K562 (cell line): ENCODE measurements around the gene OR10G7. TPM values are rescaled to one million over a fixed set of nuclear protein-coding genes. Genes with fewer than 3 reads are reported as not detected.

Experiments used
- ATAC-seq: fragments of 200-7000 bp; cut with Tn5 transposase; 3 replicates; pipeline ENCODE4 v1.9.1; 2020; ENCODE audit warnings: moderate library complexity
- BruUV-seq: library from RNA; stranded (reverse); fragments of 400-500 nt; replicated peaks from 2 replicates; lab custom pipeline; 2021; lab: Mats Ljungman, UMichigan
- CTCF ChIA-PET: fragments of 300-600 bp; formaldehyde crosslinking; extraction: SDS; loops from one replicate; lab custom pipeline; 2021; ENCODE audit warnings: low intra/inter-chr PET ratio; lab: Yijun Ruan, JAX
- POLR2A ChIA-PET: fragments of 300-600, 350-650 bp; sonication (Branson Sonifier 250); formaldehyde crosslinking; extraction: SDS; loops from one replicate; lab custom pipeline; 2021; ENCODE audit warnings: antibody characterized with exemption, inconsistent platforms; lab: Yijun Ruan, JAX
- DNase-seq, 4 experiments: peaks; one replicate each; pipeline versions ENCODE4 v3.0.0 to v3.0.0-alpha.2; 2011 to 2018; ENCODE audit warnings: low spot score in 3 of 4, mixed read lengths in 3 of 4; ENCODE audit errors: extremely low read depth in 1 of 4
- FAIRE-seq: peaks from 2 replicates; lab custom pipeline; 2011; peaks lifted over from hg19 to GRCh38; lab: Jason Lieb, UNC
- H2AFZ ChIP-seq: 2 replicates; pipeline ENCODE4 v1.6.0; 2011; ENCODE audit warnings: low read depth, low read length, control low read depth, inconsistent platforms
- H3K27ac ChIP-seq: fragments of 200-600 bp; 3 replicates; pipeline ENCODE4 v1.8.0; 2011; ENCODE audit warnings: low read depth, mild to moderate bottlenecking, control low read depth, inconsistent platforms, low read length, moderate library complexity, mixed read lengths; ENCODE audit errors: extremely low read depth
- H3K27me3 ChIP-seq, 2 experiments: fragments of 300-600 bp in 1 of 2; 2 replicates in 1 of 2; 3 replicates in 1 of 2; pipeline versions ENCODE4 v1.6.0 to v1.8.0; 2011; ENCODE audit warnings: inconsistent platforms in 2 of 2, low read length in 2 of 2, mild to moderate bottlenecking in 1 of 2, mixed read lengths in 1 of 2, moderate library complexity in 1 of 2; ENCODE audit not compliant: control insufficient read depth in 2 of 2, insufficient read depth in 2 of 2
- H3K36me3 ChIP-seq: fragments of 300-600 bp; 3 replicates; pipeline ENCODE4 v1.8.0; 2011; ENCODE audit warnings: mild to moderate bottlenecking, low read length, inconsistent platforms; ENCODE audit not compliant: control insufficient read depth, insufficient read depth
- H3K4me1 ChIP-seq, 2 experiments: fragments of 200-600 bp in 1 of 2; replicated peaks in 1 of 2; 2 replicates in 1 of 2; 3 replicates in 1 of 2; pipeline versions ENCODE4 v1.5.1 to v1.8.0; 2011; ENCODE audit warnings: inconsistent platforms in 2 of 2, low read length in 2 of 2, mild to moderate bottlenecking in 1 of 2, mixed read lengths in 1 of 2, moderate library complexity in 1 of 2; ENCODE audit not compliant: control insufficient read depth in 2 of 2, insufficient read depth in 2 of 2
- H3K4me2 ChIP-seq: 2 replicates; pipeline ENCODE4 v1.6.1; 2011; ENCODE audit warnings: low read length, control low read depth, inconsistent platforms, mixed read lengths; ENCODE audit not compliant: insufficient read depth
- H3K4me3 ChIP-seq: fragments of 200-600 bp; sonication (generic), shearing (Covaris generic); 2 replicates; pipeline ENCODE4 v1.5.1; 2016; ENCODE audit warnings: control low read depth, inconsistent platforms
- H3K79me2 ChIP-seq: fragments of 200-600 bp; 3 replicates; pipeline ENCODE4 v1.8.0; 2011; ENCODE audit warnings: low read length, inconsistent platforms; ENCODE audit not compliant: control insufficient read depth, insufficient read depth
- H3K9ac ChIP-seq, 2 experiments: 2 replicates each; pipeline versions ENCODE4 v1.6.0 to v1.6.1; 2011; ENCODE audit warnings: low read depth in 2 of 2, low read length in 2 of 2, control low read depth in 1 of 2, inconsistent platforms in 1 of 2, mild to moderate bottlenecking in 1 of 2, mixed read lengths in 1 of 2; ENCODE audit not compliant: insufficient read depth in 1 of 2
- H3K9me1 ChIP-seq: one replicate; pipeline ENCODE4 v1.6.0; 2011; ENCODE audit warnings: inconsistent platforms, mild to moderate bottlenecking, low read length, moderate library complexity; ENCODE audit not compliant: control insufficient read depth, insufficient read depth
- H3K9me3 ChIP-seq: replicated peaks from 2 replicates; pipeline ENCODE4 v1.5.1; 2011; ENCODE audit warnings: low read depth, low read length, inconsistent platforms; ENCODE audit not compliant: control insufficient read depth, insufficient read depth
- H4K20me1 ChIP-seq: replicated peaks from 2 replicates; pipeline ENCODE4 v1.6.1; 2011; ENCODE audit warnings: low read length, inconsistent platforms, mixed read lengths; ENCODE audit not compliant: control insufficient read depth, insufficient read depth
- ASH1L ChIP-seq: fragments of 450-650 bp; IDR thresholded peaks from 2 replicates; pipeline ENCODE4 v1.6.1; 2018; ENCODE audit warnings: borderline replicate concordance, mild to moderate bottlenecking, low read depth; ENCODE audit not compliant: partially characterized antibody
- KLF16 ChIP-seq: IDR thresholded peaks from 2 replicates; pipeline ENCODE4 v1.6.1; 2016; ENCODE audit warnings: antibody characterized with exemption
- NFXL1 ChIP-seq: fragments of 450-650 bp; formaldehyde crosslinking; IDR thresholded peaks from 2 replicates; pipeline ENCODE4 v1.4.0; 2021; ENCODE audit warnings: mild to moderate bottlenecking
- POLR2H ChIP-seq: IDR thresholded peaks from 2 replicates; pipeline ENCODE4 v1.6.1; 2016; ENCODE audit warnings: missing genetic modification characterization, low read depth, mild to moderate bottlenecking, control low read depth, missing compliant biosample characterization, moderate library complexity
- RBM22 ChIP-seq: fragments of 200-400 bp; formaldehyde crosslinking; IDR thresholded peaks from 2 replicates; pipeline ENCODE4 v1.6.1; 2018; ENCODE audit warnings: low read length, low read depth; ENCODE audit not compliant: poor library complexity, severe bottlenecking
- RBM25 ChIP-seq: fragments of 200-400 bp; formaldehyde crosslinking; IDR thresholded peaks from 2 replicates; pipeline ENCODE4 v1.6.1; 2018; ENCODE audit warnings: low read length, low read depth, moderate library complexity; ENCODE audit not compliant: severe bottlenecking
- SRSF1 ChIP-seq: fragments of 200-400 bp; formaldehyde crosslinking; IDR thresholded peaks from 2 replicates; pipeline ENCODE4 v1.6.1; 2017; ENCODE audit warnings: mild to moderate bottlenecking, low read depth, low read length, moderate library complexity
- SRSF9 ChIP-seq: fragments of 200-400 bp; formaldehyde crosslinking; IDR thresholded peaks from 2 replicates; pipeline ENCODE4 v1.6.1; 2017; ENCODE audit warnings: low read depth, low read length, borderline replicate concordance
- WGBS: fragments of 100-300 bp; shearing (Covaris generic); methylation state at CpG from one replicate; pipeline ENCODE4 v1.1.6; 2016; ENCODE audit warnings: low coverage, mixed read lengths; ENCODE audit not compliant: insufficient coverage; ENCODE audit errors: missing lambda C conversion rate; 5-methylcytosine and 5-hydroxymethylcytosine counted together
- in situ Hi-C: fragments of 300-500 bp; cut with MboI; formaldehyde crosslinking; loops from 4 replicates; pipeline ENCODE4 v1.15.0; 2018; ENCODE audit warnings: inconsistent platforms, mixed read lengths
- intact Hi-C: fragments of 100-400 bp; cut with micrococcal nuclease; formaldehyde crosslinking; loops from 2 replicates; pipeline ENCODE4 v1.14.2; 2022
- polyA plus RNA-seq, 8 experiments: library from polyadenylated mRNA; depleted of rRNA in 4 of 8; stranded (reverse) in 5 of 8; unstranded in 3 of 8; fragments of >200 nt; fragmentation: Nextera tagmentation in 2 of 8; fragmentation: Illumina TruSeq in 1 of 8; extraction: Ambion mirVana in 2 of 8; extraction: Trizol in 1 of 8; gene quantifications; 2 replicates each; pipeline versions ENCODE4 v1.2.1 to v1.2.3, GENCODE V29; 2011 to 2014; ENCODE audit warnings: inconsistent platforms in 1 of 8, missing spikeins in 1 of 8
- total RNA-seq, 7 experiments: library from RNA; depleted of rRNA in 6 of 7; stranded (reverse); fragments of >200 nt in 6 of 7; fragmentation: Illumina TruSeq in 2 of 7; extraction: Trizol in 2 of 7; gene quantifications; 2 replicates each; pipeline versions ENCODE4 v1.2.1 to v1.2.3, GENCODE V29; 2011 to 2021; ENCODE audit warnings: low replicate concordance in 1 of 7
- TF ChIP-seq, protein P1 (sequence below): fragments of 450-650 bp; IDR thresholded peaks from 2 replicates; pipeline ENCODE4 v1.6.1; 2017; ENCODE audit warnings: antibody characterized with exemption, mild to moderate bottlenecking
- TF ChIP-seq, protein P2 (sequence below), 2 experiments: fragments of 200-800 bp in 1 of 2; sonication (Bioruptor generic) in 1 of 2; sonication (generic) in 1 of 2; formaldehyde crosslinking in 1 of 2; IDR thresholded peaks in 1 of 2; conservative IDR thresholded peaks in 1 of 2; 2 replicates each; pipeline versions ENCODE4 v1.5.0 to v1.6.1; 2016 to 2020; ENCODE audit warnings: missing compliant biosample characterization in 1 of 2, missing genetic modification characterization in 1 of 2, missing genetic modification reagents in 1 of 2
- TF ChIP-seq, protein P3 (sequence below): fragments of 150-350 bp; IDR thresholded peaks from 2 replicates; pipeline ENCODE4 v1.6.1; 2014; ENCODE audit warnings: low read depth, mild to moderate bottlenecking, low read length, borderline replicate concordance
- TF ChIP-seq, protein P4 (sequence below): fragments of 250-450 bp; sonication (Bioruptor Pico); IDR thresholded peaks from 2 replicates; pipeline ENCODE4 v1.5.0; 2021

The OR10G7 gene
- total and polyA plus RNA-seq, 9 of the 15 experiments (the other 6 are each of a cell fraction or from before 2014, with no cell fraction given) = not detected

DNA sequence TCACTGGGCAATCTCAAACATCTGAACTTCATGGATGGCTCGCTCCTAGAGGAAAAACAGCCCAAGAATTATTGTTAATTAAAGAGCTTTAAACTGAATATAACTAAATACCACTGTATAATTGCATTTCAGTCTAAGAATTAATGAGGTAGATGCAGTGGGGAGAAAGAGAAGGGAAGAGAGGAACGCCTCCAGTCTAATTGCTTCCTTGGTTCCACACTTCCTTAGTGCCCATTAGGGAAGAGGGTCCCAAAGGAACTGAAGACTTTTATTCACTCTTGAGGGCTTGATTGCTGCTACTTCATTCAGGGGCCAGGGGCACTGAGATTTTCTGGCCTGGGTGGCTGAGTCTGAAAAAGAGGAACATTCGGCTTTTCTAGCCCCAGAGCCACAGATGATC, 11.8 kb upstream of the OR10G7 start:
- no peaks in the 10 kb centered on the region for H3K4me1 ChIP-seq
- H3K27me3 ChIP-seq = peaks cover 4 to 13% of the 10 kb centered on the region in 2 experiments; a peak in 3 of 5 replicates
- H4K20me1 ChIP-seq = no peaks in the 10 kb centered on the region
- H2AFZ ChIP-seq = no peak overlapping the region
- FAIRE-seq (no peak), DNase-seq (no peak), ATAC-seq (no peak)
- POLR2A ChIA-PET = interaction anchor here (0.7 kb wide), 1 partner anchor 248 kb away, joined by 3 read pairs; no protein-coding TSS in a partner anchor
- no peaks in the 10 kb centered on the region for H3K9me3 ChIP-seq
- WGBS = 4% methylated on average over 3 of the region's 3 CpGs
- H3K4me2 ChIP-seq = no peak overlapping the region
- intact Hi-C loops = no loop called here
- H3K4me3 ChIP-seq = no peak overlapping the region
- H3K9ac ChIP-seq = no peak overlapping the region
- H3K79me2 ChIP-seq = no peaks in the 10 kb centered on the region
- in situ Hi-C loops = loop anchor here (25.0 kb wide), 2 partner anchors 534 to 809 kb away; partner anchors contain the start of gene ROBO3
- H3K36me3 ChIP-seq = no peaks in the 10 kb centered on the region
- CTCF ChIA-PET = no interaction called here
- H3K9me1 ChIP-seq = no peaks in the 10 kb centered on the region
- H3K27ac ChIP-seq = no peak overlapping the region
- no TSS peak for BruUV-seq
- TF ChIP-seq, protein P1, sequence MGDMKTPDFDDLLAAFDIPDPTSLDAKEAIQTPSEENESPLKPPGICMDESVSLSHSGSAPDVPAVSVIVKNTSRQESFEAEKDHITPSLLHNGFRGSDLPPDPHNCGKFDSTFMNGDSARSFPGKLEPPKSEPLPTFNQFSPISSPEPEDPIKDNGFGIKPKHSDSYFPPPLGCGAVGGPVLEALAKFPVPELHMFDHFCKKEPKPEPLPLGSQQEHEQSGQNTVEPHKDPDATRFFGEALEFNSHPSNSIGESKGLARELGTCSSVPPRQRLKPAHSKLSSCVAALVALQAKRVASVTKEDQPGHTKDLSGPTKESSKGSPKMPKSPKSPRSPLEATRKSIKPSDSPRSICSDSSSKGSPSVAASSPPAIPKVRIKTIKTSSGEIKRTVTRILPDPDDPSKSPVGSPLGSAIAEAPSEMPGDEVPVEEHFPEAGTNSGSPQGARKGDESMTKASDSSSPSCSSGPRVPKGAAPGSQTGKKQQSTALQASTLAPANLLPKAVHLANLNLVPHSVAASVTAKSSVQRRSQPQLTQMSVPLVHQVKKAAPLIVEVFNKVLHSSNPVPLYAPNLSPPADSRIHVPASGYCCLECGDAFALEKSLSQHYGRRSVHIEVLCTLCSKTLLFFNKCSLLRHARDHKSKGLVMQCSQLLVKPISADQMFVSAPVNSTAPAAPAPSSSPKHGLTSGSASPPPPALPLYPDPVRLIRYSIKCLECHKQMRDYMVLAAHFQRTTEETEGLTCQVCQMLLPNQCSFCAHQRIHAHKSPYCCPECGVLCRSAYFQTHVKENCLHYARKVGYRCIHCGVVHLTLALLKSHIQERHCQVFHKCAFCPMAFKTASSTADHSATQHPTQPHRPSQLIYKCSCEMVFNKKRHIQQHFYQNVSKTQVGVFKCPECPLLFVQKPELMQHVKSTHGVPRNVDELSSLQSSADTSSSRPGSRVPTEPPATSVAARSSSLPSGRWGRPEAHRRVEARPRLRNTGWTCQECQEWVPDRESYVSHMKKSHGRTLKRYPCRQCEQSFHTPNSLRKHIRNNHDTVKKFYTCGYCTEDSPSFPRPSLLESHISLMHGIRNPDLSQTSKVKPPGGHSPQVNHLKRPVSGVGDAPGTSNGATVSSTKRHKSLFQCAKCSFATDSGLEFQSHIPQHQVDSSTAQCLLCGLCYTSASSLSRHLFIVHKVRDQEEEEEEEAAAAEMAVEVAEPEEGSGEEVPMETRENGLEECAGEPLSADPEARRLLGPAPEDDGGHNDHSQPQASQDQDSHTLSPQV = no peak
- TF ChIP-seq SRSF1 (no peak), POLR2H (no peak), KLF16 (no peak), NFXL1 (no peak), RBM25 (no peak), ASH1L (no peak), SRSF9 (no peak), RBM22 (no peak)
- TF ChIP-seq, protein P2, sequence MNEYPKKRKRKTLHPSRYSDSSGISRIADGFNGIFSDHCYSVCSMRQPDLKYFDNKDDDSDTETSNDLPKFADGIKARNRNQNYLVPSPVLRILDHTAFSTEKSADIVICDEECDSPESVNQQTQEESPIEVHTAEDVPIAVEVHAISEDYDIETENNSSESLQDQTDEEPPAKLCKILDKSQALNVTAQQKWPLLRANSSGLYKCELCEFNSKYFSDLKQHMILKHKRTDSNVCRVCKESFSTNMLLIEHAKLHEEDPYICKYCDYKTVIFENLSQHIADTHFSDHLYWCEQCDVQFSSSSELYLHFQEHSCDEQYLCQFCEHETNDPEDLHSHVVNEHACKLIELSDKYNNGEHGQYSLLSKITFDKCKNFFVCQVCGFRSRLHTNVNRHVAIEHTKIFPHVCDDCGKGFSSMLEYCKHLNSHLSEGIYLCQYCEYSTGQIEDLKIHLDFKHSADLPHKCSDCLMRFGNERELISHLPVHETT (CRISPR knock-in tag; conservative IDR thresholded peaks at IDR 0.05 in 1 of 2, IDR thresholded peaks at IDR 0.05 in 1 of 2) = no peak
- TF ChIP-seq, protein P3, sequence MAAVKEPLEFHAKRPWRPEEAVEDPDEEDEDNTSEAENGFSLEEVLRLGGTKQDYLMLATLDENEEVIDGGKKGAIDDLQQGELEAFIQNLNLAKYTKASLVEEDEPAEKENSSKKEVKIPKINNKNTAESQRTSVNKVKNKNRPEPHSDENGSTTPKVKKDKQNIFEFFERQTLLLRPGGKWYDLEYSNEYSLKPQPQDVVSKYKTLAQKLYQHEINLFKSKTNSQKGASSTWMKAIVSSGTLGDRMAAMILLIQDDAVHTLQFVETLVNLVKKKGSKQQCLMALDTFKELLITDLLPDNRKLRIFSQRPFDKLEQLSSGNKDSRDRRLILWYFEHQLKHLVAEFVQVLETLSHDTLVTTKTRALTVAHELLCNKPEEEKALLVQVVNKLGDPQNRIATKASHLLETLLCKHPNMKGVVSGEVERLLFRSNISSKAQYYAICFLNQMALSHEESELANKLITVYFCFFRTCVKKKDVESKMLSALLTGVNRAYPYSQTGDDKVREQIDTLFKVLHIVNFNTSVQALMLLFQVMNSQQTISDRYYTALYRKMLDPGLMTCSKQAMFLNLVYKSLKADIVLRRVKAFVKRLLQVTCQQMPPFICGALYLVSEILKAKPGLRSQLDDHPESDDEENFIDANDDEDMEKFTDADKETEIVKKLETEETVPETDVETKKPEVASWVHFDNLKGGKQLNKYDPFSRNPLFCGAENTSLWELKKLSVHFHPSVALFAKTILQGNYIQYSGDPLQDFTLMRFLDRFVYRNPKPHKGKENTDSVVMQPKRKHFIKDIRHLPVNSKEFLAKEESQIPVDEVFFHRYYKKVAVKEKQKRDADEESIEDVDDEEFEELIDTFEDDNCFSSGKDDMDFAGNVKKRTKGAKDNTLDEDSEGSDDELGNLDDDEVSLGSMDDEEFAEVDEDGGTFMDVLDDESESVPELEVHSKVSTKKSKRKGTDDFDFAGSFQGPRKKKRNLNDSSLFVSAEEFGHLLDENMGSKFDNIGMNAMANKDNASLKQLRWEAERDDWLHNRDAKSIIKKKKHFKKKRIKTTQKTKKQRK = no peak
- TF ChIP-seq, protein P4, sequence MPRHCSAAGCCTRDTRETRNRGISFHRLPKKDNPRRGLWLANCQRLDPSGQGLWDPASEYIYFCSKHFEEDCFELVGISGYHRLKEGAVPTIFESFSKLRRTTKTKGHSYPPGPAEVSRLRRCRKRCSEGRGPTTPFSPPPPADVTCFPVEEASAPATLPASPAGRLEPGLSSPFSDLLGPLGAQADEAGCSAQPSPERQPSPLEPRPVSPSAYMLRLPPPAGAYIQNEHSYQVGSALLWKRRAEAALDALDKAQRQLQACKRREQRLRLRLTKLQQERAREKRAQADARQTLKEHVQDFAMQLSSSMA (CRISPR knock-in tag) = no peak
